ENCODE results near the gene LSS.

- TF ChIP-seq CTCF (IDR thresholded peaks at IDR 0.05; ENCODE audit: low read depth, low read length) (peak; percentile 9), POLR2A (IDR thresholded peaks at IDR 0.05; ENCODE audit: extremely low read depth, insufficient read length) (peak; percentile 57)
Measured at GRCh38 chr21:46229133-46229922, 754 bp upstream of the LSS start.

All from NB4 (cell line).